IPS-NIHi7 (cell line): Measurements from ENCODE around the gene PHF10.
"Not testable (repeated sequence)": the region's sequence is repeated elsewhere in the genome, so short reads cannot be mapped to it uniquely, and the experiment has no call there.

Experiments used
- DNase-seq: peaks from one replicate; pipeline ENCODE4 v3.0.0; 2012; ENCODE audit warnings: mixed read lengths; ENCODE audit errors: extremely low spot score

The PHF10 gene

GRCh38 chr6:169723200-169723909 is 945 bp downstream of the PHF10 start:
- DNase-seq = peak; percentile 48

GRCh38 chr6:169722362-169723199 is 1.7 kb downstream of the PHF10 start:
- DNase-seq = peak; percentile 41

GRCh38 chr6:169720207-169720855 is 4.0 kb downstream of the PHF10 start:
- DNase-seq = no peak

GRCh38 chr6:169719117-169719516 is 5.2 kb downstream of the PHF10 start:
- no peak for DNase-seq

GRCh38 chr6:169714595-169714994 is 9.7 kb downstream of the PHF10 start:
- DNase-seq = no peak

GRCh38 chr6:169714178-169714577 is 10.1 kb downstream of the PHF10 start:
- no peak for DNase-seq

GRCh38 chr6:169710009-169710408 is 14.3 kb downstream of the PHF10 start:
- no peak for DNase-seq

- DNase-seq = no peak
Observed at GRCh38 chr6:169709293-169709692, 15.0 kb downstream of the PHF10 start.

GRCh38 chr6:169707772-169708171 is 16.5 kb downstream of the PHF10 start:
- DNase-seq = no peak

GRCh38 chr6:169702840-169703246 is 21.5 kb downstream of the PHF10 start:
- no peak for DNase-seq

GRCh38 chr6:169701954-169702839 is 22.1 kb downstream of the PHF10 start, which contains the start of the genes C6orf120 and WDR27:
TSS of gene C6orf120 (plus strand) at chr6:169702126. CDS start at chr6:169702460, 334 bp downstream.
TSS of gene WDR27 (minus strand) at chr6:169702029. CDS start at chr6:169689005, 13,024 bp downstream.
- peak; percentile 93 for DNase-seq

GRCh38 chr6:169701311-169701953 is 22.9 kb downstream of the PHF10 start:
- DNase-seq = no peak

- DNase-seq = no peak
Observed at GRCh38 chr6:169700296-169700695, 24.0 kb downstream of the PHF10 start.

- not testable (repeated sequence) for DNase-seq
Observed at GRCh38 chr6:169697115-169697514, 27.2 kb downstream of the PHF10 start.

- DNase-seq = no peak
Observed at GRCh38 chr6:169695131-169695530, 29.2 kb downstream of the PHF10 start.

GRCh38 chr6:169692516-169692915 is 31.8 kb downstream of the PHF10 start:
- no peak for DNase-seq

- no peak for DNase-seq
Observed at GRCh38 chr6:169691260-169691659, 33.0 kb downstream of the PHF10 start.

- no peak for DNase-seq
Observed at GRCh38 chr6:169689287-169689686, 35.0 kb downstream of the PHF10 start.

GRCh38 chr6:169685860-169686259 is 38.4 kb downstream of the PHF10 start:
- no peak for DNase-seq

GRCh38 chr6:169684056-169684455 is 40.2 kb downstream of the PHF10 start:
- DNase-seq = no peak

- no peak for DNase-seq
Observed at GRCh38 chr6:169678342-169678741, 46.0 kb downstream of the PHF10 start.
